T-helper 2 cell treated with Interferon-gamma antibody and Interleukin-4, amounts not matched to agents 5 μg/mL and 100 μg/mL, for 36 hours (primary cell): ENCODE measurements around the gene MTHFD1L.

Source experiments
- DNase-seq: peaks from one replicate; pipeline ENCODE4 v3.0.0; 2021; ENCODE audit warnings: low spot score
- H3K27ac Mint-ChIP-seq: one replicate; pipeline ENCODE4 v1.8.0; 2021; ENCODE audit warnings: mild to moderate bottlenecking, mixed read lengths
- H3K27me3 Mint-ChIP-seq: one replicate; pipeline ENCODE4 v1.8.0; 2021; ENCODE audit warnings: low read depth, mixed read lengths
- H3K36me3 Mint-ChIP-seq: one replicate; pipeline ENCODE4 v1.8.0; 2021; ENCODE audit warnings: low read depth, mixed read lengths
- H3K4me1 Mint-ChIP-seq: one replicate; pipeline ENCODE4 v1.8.0; 2021; ENCODE audit warnings: low read depth, mixed read lengths
- H3K4me3 Mint-ChIP-seq: one replicate; pipeline ENCODE4 v1.8.0; 2022; ENCODE audit warnings: mild to moderate bottlenecking, moderate library complexity, mixed read lengths
- H3K9me3 Mint-ChIP-seq: one replicate; pipeline ENCODE4 v1.8.0; 2021; ENCODE audit warnings: mixed read lengths

MTHFD1L gene

GRCh38 chr6:151058021-151058733, 192.7 kb downstream of the MTHFD1L start:
- Mint-ChIP-seq H3K27ac (no peak overlapping the region), H3K4me3 (no peak overlapping the region), H3K36me3 (peaks cover 5% of the 10 kb centered on the region), H3K4me1 (no peaks in the 10 kb centered on the region), H3K9me3 (no peaks in the 10 kb centered on the region), H3K27me3 (no peaks in the 10 kb centered on the region)
- no peak for DNase-seq

- no peak for DNase-seq
- Mint-ChIP-seq H3K27ac (no peak overlapping the region), H3K4me3 (no peak overlapping the region), H3K27me3 (no peaks in the 10 kb centered on the region), H3K36me3 (peaks cover 5% of the 10 kb centered on the region), H3K9me3 (no peaks in the 10 kb centered on the region), H3K4me1 (no peaks in the 10 kb centered on the region)
These were observed 194.2 kb downstream of the MTHFD1L start for GRCh38 chr6:151059612-151060095.

GRCh38 chr6:151060096-151060765, 194.7 kb downstream of the MTHFD1L start:
- Mint-ChIP-seq H3K4me3 (no peak overlapping the region), H3K4me1 (no peaks in the 10 kb centered on the region), H3K36me3 (peaks cover 6% of the 10 kb centered on the region), H3K27me3 (no peaks in the 10 kb centered on the region), H3K9me3 (no peaks in the 10 kb centered on the region), H3K27ac (no peak overlapping the region)
- no peak for DNase-seq

GRCh38 chr6:151060766-151061531, 195.4 kb downstream of the MTHFD1L start:
- no peak for DNase-seq
- Mint-ChIP-seq H3K9me3 (no peaks in the 10 kb centered on the region), H3K27me3 (no peaks in the 10 kb centered on the region), H3K4me1 (no peaks in the 10 kb centered on the region), H3K4me3 (no peak overlapping the region), H3K27ac (no peak overlapping the region), H3K36me3 (peaks cover 7% of the 10 kb centered on the region)

GRCh38 chr6:151063352-151063751, 197.8 kb downstream of the MTHFD1L start:
- DNase-seq = no peak
- Mint-ChIP-seq H3K9me3 (no peaks in the 10 kb centered on the region), H3K27me3 (no peaks in the 10 kb centered on the region), H3K36me3 (peaks cover 4% of the 10 kb centered on the region), H3K27ac (no peak overlapping the region), H3K4me3 (no peak overlapping the region), H3K4me1 (no peaks in the 10 kb centered on the region)

- Mint-ChIP-seq H3K27me3 (no peaks in the 10 kb centered on the region), H3K9me3 (no peaks in the 10 kb centered on the region), H3K4me3 (no peak overlapping the region), H3K27ac (no peak overlapping the region), H3K36me3 (peaks cover 4% of the 10 kb centered on the region), H3K4me1 (no peaks in the 10 kb centered on the region)
- DNase-seq = no peak
These were observed 198.5 kb downstream of the MTHFD1L start for GRCh38 chr6:151063842-151064647.

- no peak for DNase-seq
- no peak overlapping the region for H3K27ac Mint-ChIP-seq
- H3K4me3 Mint-ChIP-seq = no peak overlapping the region
These were observed 199.7 kb downstream of the MTHFD1L start for GRCh38 chr6:151065027-151065815.

GRCh38 chr6:151067684-151068596, 202.4 kb downstream of the MTHFD1L start:
- no peaks in the 10 kb centered on the region for H3K9me3 Mint-ChIP-seq
- H3K36me3 Mint-ChIP-seq = peaks cover 17% of the 10 kb centered on the region
- no peak overlapping the region for H3K4me3 Mint-ChIP-seq
- no peak for DNase-seq
- H3K4me1 Mint-ChIP-seq = no peaks in the 10 kb centered on the region
- no peaks in the 10 kb centered on the region for H3K27me3 Mint-ChIP-seq
- H3K27ac Mint-ChIP-seq = no peak overlapping the region

More at GRCh38 chr6:151065027-151065815, 199.7 kb downstream of the MTHFD1L start:
- no peaks in the 10 kb centered on the region for H3K27me3 Mint-ChIP-seq
- no peaks in the 10 kb centered on the region for H3K9me3 Mint-ChIP-seq
- peaks cover 5% of the 10 kb centered on the region for H3K36me3 Mint-ChIP-seq
- no peaks in the 10 kb centered on the region for H3K4me1 Mint-ChIP-seq

GRCh38 chr6:151068761-151069312, 203.3 kb downstream of the MTHFD1L start:
- no peak overlapping the region for H3K27ac Mint-ChIP-seq
- no peaks in the 10 kb centered on the region for H3K4me1 Mint-ChIP-seq
- peaks cover 17% of the 10 kb centered on the region for H3K36me3 Mint-ChIP-seq
- no peaks in the 10 kb centered on the region for H3K9me3 Mint-ChIP-seq
- no peaks in the 10 kb centered on the region for H3K27me3 Mint-ChIP-seq
- H3K4me3 Mint-ChIP-seq = no peak overlapping the region
- no peak for DNase-seq

GRCh38 chr6:151069641-151070040, 204.1 kb downstream of the MTHFD1L start:
- no peaks in the 10 kb centered on the region for H3K4me1 Mint-ChIP-seq
- H3K27ac Mint-ChIP-seq = no peak overlapping the region
- H3K27me3 Mint-ChIP-seq = no peaks in the 10 kb centered on the region
- H3K4me3 Mint-ChIP-seq = no peak overlapping the region
- peaks cover 17% of the 10 kb centered on the region for H3K36me3 Mint-ChIP-seq
- no peaks in the 10 kb centered on the region for H3K9me3 Mint-ChIP-seq
- DNase-seq = no peak

GRCh38 chr6:151070631-151071051, 205.1 kb downstream of the MTHFD1L start:
- no peaks in the 10 kb centered on the region for H3K4me1 Mint-ChIP-seq
- DNase-seq = no peak

GRCh38 chr6:151071295-151071694, 205.8 kb downstream of the MTHFD1L start:
- no peak for DNase-seq
- Mint-ChIP-seq H3K4me1 (no peaks in the 10 kb centered on the region), H3K9me3 (peaks cover 11% of the 10 kb centered on the region), H3K27ac (no peak overlapping the region), H3K27me3 (no peaks in the 10 kb centered on the region), H3K4me3 (no peak overlapping the region), H3K36me3 (peaks cover 17% of the 10 kb centered on the region)

More at GRCh38 chr6:151070631-151071051, 205.1 kb downstream of the MTHFD1L start:
- H3K27ac Mint-ChIP-seq = no peak overlapping the region
- H3K9me3 Mint-ChIP-seq = peaks cover 7% of the 10 kb centered on the region
- H3K27me3 Mint-ChIP-seq = no peaks in the 10 kb centered on the region
- H3K36me3 Mint-ChIP-seq = peaks cover 15% of the 10 kb centered on the region
- no peak overlapping the region for H3K4me3 Mint-ChIP-seq
